Activated effector memory CD4-positive, alpha-beta T cell treated with Interleukin-2 at 50 U/mL for 16 hours (primary cell): ENCODE measurements around the gene USP47.

ENCODE experiments used
- DNase-seq: peaks from one replicate; pipeline ENCODE4 v3.0.0-alpha.2; 2020

The USP47 gene

DNA sequence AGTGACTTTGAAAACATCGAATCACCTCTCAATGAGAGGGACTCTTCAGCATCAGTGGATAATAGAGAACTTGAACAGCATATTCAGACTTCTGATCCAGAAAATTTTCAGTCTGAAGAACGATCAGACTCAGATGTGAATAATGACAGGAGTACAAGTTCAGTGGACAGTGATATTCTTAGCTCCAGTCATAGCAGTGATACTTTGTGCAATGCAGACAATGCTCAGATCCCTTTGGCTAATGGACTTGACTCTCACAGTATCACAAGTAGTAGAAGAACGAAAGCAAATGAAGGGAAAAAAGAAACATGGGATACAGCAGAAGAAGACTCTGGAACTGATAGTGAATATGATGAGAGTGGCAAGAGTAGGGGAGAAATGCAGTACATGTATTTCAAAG is 100.9 kb downstream of the USP47 start:
- DNase-seq: no peak

DNA sequence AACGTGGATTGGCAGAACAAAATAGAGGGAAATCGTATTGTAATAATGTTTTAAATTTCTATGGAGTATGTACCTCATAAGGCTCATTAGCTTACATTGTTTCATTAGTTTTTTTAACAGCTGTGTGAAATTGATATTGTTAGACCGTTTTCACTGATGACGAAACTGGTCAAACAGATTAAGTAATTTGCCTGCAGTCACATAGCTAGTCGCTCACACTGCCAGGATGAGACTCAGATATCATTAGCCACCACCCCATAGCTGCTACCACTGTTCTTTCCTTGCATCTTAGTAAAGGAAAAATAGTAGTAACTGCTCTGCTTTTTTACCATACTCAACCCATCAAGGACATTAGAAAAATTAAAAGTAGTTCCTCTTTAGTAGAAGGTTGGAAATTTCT is 102.7 kb downstream of the USP47 start:
- DNase-seq: no peak

DNA sequence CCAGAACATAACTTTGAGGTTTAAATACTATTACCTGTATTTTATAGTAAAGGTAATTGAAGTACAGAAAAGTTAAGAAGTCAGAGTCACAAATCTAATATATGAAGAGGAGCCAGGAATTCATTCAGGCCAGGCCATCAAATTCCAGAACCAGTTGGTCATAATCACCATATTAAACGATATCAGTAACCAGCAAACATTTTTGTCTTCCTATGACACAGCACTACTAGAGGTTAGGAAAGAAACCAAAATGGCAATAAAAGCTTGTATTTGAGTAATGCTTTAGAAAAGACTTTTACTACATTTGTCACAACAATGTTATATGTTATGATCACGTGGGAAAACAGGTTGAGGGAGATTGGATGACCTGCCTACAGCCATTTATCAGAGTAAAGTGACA is 104.4 kb downstream of the USP47 start:
- DNase-seq: no peak

DNA sequence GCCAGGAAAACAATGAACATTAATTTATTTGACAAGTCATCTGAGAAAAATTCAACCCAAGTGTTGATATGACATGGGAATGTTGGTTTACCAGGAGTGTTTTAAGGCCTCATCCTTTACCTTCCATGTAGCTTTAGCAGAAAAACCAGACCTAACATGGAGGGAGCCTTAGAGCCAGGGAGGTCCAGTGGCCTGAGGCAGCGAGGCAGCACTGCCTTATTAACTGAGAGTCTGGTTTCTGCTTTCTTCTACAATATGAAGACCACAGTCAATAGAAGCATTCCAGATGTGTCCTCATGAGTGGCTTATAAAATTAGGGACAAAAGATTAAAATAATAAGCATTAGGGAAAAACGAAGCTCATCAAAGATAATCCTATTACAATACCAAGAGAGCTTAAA is 105.1 kb downstream of the USP47 start:
- DNase-seq: no peak

DNA sequence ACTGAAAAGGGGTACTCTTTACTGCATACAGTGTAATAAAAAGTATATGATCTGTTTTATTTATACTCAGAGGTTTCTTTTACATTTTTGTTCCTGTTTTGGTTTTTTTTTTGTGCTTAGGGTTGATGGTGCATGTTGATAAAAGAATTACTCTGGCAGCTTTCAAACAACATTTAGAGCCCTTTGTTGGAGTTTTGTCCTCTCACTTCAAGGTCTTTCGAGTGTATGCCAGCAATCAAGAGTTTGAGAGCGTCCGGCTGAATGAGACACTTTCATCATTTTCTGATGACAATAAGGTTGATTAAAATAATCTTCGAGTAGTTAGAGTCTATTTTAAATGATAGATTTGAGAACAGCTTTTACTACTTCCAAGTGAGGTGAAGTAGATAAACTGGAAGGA is 106.1 kb downstream of the USP47 start:
- no peak for DNase-seq

DNA sequence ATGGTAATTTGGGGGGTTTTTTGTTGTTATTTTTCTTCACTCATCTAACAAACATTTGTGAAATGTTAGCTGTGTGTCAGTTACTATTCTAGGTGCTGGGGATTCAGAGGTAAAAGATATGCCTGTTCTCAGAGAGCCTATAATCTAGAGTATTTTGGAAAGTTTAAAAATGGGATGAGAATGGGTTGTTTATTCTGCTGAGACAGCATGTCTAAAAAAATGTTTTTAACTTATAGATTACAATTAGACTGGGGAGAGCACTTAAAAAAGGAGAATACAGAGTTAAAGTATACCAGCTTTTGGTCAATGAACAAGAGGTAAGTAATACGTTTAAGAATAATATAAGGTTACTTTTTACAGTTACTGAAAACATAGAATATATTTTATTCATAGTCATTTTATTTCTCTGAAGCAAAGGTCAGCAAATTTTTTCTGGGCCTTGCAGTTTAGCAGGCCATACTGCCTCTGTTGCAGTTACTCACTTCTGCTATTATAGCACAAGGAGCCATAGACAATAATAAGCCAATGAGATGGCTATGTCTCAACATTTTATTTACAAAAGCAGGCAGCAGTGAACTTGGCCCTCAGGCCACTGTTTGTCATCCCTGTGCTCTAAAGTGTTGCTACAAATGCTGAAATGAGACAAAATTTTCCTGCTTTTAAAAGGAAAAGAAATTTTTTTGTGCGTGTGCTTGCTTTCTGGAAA is 106.6 kb downstream of the USP47 start:
- no peak for DNase-seq

DNA sequence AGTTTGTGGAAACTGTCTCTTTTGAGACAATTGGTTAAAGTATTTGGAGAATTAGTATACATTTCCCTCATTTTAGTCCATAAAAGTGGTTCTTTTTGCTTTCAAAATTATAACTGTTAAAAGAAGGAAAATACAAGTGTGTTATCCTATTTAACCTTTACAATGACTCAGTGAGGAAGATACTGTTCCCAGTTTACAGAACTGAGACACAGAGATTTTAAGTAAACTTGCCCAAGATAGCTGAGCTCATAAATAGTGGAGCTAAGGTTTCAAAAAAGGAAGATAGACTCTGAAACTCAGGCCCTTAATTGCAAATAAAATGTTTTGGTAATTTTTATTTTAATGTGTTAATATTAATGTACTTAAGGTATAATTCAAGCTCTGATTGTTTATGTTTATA is 107.7 kb downstream of the USP47 start:
- no peak for DNase-seq

DNA sequence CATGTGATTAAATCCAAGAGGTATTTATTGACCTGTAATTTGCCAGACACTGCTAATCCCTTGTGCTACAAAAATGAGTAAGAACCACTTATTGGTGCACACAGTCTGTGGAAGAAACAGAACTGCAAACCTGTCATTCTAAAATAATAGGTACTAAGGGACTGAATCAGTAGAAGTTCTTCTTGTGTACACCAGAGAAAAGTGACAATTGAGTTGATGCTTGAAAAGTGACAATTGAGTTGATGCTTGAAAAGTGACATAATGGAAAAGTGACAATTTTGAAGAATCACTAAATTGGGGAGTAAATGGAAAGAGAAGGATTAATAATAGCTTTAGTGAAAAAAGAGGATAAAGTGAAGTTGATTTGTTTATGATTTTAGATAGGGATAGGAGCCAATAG is 110.3 kb downstream of the USP47 start:
- DNase-seq: no peak

DNA sequence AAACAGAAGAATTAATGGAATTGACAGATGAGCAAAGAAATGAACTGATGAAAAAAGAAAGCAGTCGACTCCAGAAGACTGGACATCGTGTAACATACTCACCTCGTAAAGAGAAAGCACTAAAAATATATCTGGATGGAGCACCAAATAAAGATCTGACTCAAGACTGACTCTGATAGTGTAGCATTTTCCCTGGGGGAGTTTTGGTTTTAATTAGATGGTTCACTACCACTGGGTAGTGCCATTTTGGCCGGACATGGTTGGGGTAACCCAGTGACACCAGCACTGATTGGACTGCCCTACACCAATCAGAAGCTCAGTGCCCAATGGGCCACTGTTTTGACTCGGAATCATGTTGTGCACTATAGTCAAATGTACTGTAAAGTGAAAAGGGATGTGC is 114.2 kb downstream of the USP47 start:
- DNase-seq: no peak

DNA sequence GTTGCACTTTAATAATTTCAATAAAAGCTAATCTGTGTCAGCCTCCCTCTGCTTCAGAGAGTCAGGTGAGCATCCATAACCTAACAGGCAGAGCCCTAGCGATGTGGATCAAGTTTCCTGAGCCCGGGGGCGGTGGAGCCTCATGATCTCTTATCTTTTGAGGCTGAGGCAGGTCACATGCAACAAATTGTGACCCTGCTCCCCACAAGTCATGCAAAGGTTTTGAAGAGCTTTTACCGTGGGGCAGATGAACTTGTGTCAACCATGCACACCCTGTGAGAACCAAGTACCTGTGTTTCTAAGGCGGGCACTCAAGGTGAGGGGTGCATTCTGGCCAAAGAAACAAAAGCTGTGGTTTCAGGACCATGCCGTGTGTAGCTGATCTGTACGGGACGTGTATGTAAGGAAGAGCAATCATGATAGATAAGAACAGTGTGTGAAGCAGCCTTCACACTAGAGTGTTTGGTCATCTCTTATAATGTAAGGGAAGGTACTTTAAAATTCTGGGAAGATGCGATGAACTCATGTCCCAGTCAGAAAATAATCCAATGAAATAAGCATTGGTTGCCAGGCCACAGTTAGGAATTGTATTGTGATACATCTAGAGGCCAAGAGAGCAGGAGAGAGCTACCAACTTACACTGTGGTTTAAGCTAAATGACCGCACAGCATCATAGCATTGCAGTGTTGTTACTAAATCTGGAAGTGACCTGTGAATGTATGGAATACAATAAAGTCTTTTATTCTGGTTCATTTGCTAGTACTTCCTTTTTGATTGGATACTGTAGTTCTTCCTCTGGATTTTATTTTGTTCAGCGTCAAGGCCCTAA is 116.8 kb downstream of the USP47 start:
- DNase-seq: no peak

DNA sequence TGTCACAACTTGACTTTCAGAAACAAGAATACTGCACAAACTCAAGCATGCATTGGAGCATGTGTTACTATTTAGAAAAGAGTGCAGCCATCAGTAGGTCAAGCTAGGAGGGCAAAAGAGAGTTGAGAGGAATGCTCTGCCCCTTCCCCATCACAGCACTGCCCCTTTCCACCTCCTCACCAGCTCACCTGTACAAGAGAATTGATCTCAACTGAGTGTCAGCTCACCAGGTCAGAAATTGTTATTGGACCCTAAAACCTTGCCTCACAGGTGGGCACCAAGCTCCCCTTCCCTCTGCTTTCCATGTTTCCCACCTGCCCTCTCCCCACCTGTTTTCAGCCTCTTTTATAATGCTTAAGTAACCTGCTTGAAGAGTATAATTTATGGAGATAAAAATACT is 117.8 kb downstream of the USP47 start:
- DNase-seq: no peak

DNA sequence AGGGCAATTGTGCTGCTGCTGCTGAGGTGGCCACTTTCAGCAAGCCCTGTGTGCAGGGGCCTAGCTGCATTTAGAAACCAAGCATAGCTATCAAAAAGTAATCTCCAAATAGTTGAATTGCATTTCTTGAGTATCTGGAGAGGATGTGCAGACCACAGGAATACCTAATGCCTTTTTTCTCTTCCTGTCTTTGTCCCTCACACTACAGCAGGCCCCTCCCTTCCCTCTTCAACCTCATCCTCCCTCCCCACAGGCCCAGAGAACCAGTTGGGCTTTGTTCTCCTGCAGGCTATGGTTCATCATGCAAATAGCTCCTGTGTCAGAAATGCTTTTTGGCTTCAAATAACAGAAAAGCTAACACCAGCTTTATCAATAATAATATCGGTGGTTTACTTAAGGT is 118.9 kb downstream of the USP47 start:
- peak; percentile 18 for DNase-seq

DNA sequence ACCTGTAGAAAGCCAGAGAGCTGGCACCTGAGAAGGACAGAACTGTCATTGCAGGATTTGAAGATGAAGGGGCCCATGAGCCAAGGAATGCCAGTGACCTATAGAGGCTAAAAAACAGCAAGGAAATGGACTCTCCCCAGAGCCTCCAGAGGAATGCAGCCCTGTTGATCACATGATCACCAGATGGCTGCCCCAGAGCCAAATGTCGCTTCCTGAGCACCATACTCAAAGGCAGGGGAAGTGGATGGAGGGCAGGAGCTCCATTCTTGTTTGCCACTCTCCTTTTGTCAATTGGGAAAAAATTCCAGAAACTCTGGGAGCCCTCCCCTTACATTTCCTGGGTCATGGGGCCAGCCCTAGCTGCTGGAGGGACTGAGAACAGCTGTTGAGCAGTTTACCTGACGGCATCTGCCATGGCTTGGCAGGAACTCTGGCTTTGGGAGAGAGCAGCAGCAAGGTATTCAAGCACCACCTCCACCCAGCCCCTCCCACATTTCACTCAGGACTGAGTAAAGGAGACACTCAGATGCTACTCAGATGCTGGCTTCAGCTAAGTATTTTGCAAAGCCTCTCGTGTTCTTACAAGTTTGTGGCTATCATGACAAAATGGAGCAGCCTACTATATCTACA is 119.7 kb downstream of the USP47 start:
- no peak for DNase-seq

DNA sequence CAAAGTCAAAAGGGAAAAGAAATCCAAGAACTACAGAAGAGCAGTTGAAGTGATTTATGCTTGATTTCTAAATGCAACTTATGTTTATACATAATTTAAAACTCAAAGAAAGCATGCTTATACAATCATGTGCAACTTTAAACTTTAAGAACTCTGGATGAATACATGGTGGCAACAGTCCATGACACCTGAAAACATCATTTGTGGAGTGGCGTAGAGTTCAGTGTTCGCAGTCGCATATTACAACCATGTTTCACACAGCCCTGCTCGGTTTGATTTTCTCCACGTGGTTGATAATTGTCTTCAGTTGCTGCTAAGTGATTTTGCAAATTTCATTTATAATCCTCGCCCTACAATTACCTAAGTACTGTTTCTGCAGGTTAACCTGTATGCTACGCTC is 121.3 kb downstream of the USP47 start:
- no peak for DNase-seq

DNA sequence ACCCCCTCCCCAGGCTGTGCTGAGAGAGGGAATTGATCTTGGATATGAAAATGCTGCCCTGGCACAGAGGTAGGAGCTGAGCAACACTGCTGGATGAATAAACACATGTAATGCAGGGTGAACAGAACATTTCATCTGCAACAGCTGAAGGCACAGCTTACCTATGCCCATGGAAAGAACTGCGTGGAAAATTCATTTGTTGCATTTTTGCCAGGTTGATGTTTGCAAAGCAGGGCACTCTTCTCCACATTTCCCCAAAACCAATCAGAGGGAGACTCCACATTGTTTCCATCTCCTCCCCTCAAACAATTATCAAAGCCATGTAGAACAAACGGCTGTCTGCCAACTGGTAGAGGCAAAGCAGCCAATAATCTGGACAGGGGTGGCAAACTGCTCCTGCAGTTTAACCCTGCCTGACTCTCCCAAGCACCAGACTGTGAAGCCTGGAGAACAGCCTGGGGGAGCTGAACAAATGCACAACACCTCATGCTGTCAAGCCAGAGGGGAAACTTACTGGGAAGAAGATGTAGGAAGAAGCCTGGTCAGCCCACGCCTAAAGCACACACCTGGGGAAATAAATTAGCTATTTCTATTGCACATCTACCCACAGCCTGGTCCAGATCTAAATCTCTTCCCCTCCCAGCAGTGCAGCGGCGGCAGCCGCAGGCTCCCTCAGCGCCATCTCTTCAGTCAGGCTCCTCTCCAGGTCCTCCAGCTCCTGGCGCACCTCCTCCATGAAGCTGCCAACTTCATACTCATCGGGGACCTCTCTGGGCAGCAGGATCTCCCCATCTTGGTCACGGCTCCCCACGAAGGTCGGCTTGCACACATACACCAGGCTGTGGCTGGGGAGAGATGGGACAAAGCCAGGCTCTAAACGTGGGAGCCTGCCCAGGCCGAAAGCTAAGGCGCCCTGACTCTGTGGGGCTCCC is 122.3 kb downstream of the USP47 start:
- DNase-seq: no peak

DNA sequence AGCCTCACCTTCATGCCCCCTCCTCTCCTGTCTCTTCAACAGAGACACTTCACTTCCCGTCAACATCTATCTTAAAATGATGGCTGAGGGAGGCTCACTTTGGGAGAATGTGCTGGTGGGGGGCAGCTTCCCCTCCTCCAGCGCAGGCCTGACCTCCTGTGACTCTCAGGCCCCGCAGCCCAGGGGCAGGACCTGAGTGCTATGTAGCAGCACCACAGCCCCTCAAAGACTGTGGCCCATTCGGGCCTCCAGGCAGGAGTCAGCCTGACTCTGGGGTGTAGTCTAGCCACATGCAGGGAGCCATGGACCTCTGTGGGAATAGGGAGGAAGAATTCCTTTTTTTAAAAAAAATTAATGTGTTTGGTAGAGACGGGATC is 123.0 kb downstream of the USP47 start:
- DNase-seq: no peak

DNA sequence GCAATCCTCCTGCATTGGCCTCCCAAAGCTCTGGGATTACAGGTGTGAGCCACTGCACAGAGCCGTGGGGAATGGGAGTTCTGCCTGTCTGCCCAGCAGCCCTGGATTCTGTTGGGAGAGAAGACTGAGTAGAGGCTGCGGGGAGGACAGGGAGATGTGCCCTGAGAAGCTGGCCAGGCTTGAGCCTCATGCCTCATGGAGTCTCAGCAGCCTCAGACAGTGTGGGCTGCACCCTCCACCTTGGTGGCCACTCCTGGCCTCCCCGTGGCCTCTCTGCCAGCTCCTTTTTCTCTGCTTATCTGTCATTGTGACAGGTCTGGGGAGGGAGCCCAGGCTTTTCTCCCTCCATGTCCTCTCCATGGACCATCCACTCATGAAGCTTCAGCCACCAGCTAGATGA is 123.4 kb downstream of the USP47 start:
- no peak for DNase-seq

DNA sequence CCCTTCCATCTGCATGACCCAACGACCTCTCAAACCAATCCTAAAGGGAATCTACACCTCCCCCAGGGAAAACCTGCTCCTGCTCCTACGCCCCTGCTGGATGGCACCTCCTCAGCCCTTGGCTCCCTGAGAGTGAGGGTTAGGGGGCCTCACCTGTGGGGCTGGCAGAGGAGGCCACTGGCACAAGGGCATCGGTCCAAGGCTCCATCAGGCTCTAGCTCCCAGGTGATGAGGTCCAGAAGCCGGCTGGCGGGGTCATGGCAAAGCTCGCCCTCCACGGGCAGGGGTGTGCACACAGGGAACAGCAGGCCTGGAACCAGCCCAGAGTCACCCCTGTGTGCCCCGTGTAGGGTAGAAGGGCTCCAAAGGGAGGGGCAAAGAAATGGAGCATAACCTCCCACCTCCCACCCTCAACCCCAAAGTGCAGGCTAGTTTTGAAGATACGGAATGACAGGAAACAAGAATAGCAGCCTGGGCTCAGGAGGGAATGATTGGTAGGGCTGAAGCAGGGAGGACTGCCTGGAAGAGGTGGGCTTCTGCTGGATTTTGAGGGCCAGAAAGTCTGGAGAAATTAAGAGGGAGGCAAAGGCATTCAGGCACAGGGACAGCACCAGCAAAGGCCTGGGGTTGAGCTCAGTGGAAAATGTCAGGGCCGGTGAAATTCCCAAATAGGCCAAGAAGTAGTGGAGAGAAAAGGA is 124.0 kb downstream of the USP47 start:
- no peak for DNase-seq

DNA sequence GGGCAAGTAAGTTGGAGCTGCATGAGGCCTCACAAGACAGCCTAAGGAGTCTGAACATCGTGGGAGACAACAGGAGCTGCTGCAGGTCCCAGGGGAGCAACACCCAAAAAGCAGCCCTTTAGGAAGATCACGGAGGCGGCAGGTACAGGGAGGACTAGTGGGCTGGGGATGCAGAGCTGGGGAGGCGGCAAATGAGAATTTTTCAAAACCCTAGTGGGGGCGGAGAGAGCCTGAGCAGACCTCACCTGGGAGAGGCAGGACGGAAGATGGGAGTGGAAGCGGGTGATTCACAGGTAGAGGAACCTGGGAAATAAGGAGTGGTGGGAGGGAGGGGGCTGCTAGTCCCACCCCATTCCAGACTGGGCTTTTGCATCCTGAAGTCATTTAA is 124.6 kb downstream of the USP47 start:
- no peak for DNase-seq

DNA sequence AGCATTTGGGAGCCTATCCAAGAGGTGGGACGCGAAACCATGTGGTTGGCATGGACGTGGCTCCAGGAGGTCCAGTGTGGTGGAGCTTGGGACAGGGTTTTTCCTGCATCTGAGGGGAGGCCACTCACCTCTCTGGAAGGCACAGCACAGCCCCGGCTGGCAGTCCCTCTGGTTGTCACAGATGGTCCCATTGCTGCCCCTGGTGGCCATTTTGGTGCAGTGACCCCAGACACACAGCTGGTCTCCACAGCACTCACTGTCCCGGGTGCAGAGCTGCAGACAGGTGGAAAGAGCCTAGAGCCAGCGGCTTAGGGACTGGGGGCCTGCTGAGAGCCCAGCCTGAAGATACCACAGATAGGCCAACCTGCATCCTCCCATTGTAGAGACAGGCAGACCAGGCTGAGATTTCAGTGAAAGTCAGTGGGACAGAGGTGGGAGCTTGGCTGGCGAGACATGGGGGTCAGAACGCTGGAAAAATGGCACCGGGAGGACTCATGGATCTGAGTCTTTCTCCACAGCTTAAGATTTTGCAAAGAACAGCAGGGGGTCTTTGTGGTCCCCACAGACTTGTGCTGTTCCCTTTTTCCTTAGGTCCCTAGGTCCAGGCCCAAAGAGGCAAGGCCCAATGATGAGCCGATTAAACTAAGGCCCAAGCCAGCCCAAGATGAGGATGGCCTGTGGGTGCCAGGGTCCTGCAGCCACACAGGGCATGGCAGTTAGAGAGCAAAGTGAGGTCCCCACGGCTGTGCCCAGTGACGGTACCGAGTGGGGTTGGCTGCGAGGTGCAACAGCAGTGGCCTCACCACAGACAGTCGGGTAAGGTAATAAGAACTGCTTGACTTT is 125.3 kb downstream of the USP47 start:
- DNase-seq: peak; percentile 49
